Measurements from ENCODE around the gene LRP2BP.
A peak's percentile ranks its signal among the peaks of the same experiment; 100 is the strongest.
"Not testable (repeated sequence)": the region's sequence is repeated elsewhere in the genome, so short reads cannot be mapped to it uniquely, and the experiment has no call there.

Gene LRP2BP

GRCh38 chr4:185394568-185395237, 1.0 kb downstream of the LRP2BP start:
- peak; percentile 17 for DNase-seq

DNA sequence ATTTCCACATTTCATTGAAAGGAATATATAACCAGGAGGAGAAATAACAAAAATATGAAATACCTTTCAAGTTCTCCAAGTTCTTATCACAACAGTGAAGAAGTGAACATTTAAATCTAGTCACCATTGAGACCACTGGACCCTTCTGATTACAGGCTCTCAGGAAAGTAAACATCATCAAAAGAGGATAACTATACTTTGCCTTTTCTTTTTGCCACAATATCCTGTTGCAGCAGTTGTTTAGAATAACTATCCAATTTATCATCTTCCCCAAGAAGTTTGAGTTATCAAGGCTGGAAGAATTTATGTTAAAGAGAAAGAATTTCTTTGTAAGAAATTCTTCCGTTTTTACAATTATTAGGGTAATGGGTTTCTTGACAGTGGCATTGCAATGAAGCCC, 3.6 kb downstream of the LRP2BP start:
- no peak for DNase-seq

GRCh38 chr4:185390941-185391340, 4.8 kb downstream of the LRP2BP start:
- DNase-seq = no peak

- DNase-seq = no peak
These were observed 7.8 kb downstream of the LRP2BP start for GRCh38 chr4:185387957-185388356.

- peak; percentile 53 for DNase-seq
These were observed 10.8 kb downstream of the LRP2BP start for GRCh38 chr4:185384930-185385331.

DNA sequence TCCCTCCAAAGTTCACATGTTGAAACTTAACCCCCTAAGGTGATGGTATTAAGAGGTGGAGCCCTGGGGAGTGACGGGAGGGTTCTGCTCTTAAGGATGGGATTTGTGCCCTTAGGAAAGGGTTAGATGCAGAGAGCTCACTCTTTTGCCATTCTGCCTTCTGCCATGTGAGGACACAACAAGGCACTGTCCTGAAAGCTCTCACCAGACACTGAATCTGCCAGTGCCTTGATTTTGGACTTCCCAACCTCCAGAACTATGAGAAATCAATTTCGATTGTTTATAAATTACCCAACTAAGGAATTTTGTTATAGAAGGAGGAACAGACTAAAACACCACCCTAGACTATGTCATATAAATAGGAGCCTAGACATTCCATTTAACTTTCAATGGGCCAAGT, 11.7 kb downstream of the LRP2BP start:
- DNase-seq = no peak

DNA sequence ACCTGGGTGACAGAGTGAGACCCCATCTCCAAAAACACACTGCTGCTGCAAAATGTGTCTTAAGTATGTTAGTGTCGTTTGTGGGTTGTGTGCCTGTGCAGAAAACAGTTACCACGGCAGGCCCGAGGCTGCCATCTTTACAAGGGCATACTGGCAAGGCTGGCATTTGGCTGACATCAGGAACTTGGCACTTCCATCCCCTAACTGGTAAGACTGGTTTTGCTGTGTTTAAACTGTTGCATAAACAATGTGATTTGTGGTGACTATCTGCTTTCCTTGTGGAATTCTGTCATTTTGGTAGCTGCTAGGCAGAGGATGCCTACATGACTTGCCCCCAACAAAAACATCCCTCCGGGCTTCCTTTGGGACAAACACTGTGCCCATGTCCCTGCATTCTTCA, 12.3 kb downstream of the LRP2BP start:
- DNase-seq = no peak

DNA sequence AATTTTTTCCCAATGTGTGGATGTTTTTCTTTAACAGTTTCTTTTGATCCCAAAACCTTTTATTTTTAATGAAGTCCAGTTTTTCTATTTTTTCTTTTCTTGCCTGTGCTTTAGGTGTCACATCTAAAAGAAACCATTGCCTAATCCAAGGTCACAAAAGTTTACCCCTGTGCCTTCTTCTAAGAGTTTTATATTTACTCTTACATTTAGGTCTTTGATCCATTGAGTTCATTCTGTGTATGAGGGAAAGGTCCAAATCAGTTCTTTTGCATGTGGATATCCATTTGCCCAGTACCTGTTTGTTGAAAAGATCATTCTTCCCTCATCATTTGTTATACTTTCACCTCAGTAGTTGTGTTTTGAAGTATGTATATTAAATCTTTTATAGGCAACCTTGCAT, 13.0 kb downstream of the LRP2BP start:
- no peak for DNase-seq

- no peak for DNase-seq
These were observed 14.2 kb downstream of the LRP2BP start for GRCh38 chr4:185381288-185382196.

- DNase-seq = no peak
These were observed 15.4 kb downstream of the LRP2BP start for GRCh38 chr4:185380320-185380719.

GRCh38 chr4:185379326-185380295, 16.1 kb downstream of the LRP2BP start:
- DNase-seq = no peak

- DNase-seq = no peak
These were observed 17.5 kb downstream of the LRP2BP start for GRCh38 chr4:185378264-185378663.

DNA sequence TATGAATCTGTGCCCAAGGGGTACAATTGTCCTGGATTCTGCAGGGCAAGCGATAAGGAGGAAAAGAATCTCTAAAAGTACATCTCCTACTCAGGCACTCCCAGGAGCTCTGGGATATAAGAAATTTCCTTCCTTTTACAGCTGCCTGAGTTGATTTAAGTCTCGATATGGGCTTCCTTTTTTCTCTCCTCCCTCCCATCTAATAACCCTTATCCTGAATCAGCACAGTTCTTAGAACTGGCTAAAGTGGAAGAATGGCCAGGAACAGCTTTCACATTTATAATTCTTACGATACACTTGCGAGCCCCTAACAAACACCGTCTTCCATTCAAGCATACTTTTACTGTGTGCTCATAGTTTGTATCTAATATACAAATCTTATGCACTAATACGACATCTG, 21.2 kb downstream of the LRP2BP start:
- DNase-seq = no peak

- no peak for DNase-seq
These were observed 21.7 kb downstream of the LRP2BP start for GRCh38 chr4:185374027-185374426.

DNA sequence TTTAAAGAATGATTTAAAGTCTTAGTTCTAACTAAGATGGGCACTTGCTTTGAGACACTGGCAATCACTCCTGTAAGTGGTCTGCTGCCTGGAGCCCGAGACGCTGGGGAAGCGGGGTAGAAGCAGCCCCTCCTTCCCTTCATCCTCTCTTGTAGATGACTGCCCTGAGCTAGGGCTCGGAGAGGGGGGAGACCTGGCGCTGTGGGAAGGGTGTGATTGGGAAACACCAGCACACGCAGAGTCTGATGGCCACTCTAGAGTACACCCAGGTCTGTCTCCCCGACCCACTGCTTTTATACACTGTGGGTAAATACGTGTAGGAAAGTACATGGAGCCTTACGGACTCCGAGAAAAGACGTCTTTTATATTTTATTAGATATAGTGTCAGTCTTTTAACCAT, 24.0 kb downstream of the LRP2BP start:
- no peak for DNase-seq

- DNase-seq = no peak
These were observed 25.3 kb downstream of the LRP2BP start for GRCh38 chr4:185370268-185370949.

DNA sequence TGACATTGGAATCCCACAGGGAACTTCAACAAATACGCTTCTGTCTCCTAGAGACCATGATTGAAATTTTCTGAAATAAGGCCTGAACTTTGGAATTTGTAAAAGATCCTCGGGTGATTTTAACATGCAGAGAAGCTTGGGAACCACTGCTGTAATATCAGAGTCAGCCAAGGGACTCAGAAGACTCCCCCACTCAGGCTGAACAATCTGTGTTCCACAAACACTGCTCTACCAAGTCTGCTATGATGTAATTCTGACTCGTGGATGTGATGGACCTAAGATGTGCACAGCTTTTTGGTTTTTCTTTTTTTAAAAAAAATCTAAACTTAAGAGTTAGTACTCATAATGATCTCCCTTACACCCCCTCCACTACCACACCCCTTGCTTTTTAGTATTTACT, 26.0 kb downstream of the LRP2BP start:
- no peak for DNase-seq

DNA sequence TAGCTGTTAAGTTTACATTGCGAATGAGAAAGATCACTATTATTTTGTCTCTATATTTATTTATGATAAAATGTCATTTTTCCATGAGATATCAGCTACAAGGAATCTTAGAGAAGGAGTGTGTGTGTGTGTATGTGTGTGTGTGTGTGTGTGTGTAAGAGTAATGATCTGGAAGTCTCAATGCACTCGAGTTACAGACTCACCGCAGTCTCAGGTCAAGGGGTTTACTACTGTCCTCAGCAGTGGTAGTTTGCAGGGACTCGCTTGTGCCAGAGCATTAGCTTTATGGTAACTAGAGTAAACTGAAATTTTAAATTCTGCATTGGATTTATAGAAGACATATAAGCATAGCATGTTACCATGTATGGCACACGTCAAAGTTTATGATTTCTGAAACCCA, 30.8 kb downstream of the LRP2BP start:
- DNase-seq = no peak

DNA sequence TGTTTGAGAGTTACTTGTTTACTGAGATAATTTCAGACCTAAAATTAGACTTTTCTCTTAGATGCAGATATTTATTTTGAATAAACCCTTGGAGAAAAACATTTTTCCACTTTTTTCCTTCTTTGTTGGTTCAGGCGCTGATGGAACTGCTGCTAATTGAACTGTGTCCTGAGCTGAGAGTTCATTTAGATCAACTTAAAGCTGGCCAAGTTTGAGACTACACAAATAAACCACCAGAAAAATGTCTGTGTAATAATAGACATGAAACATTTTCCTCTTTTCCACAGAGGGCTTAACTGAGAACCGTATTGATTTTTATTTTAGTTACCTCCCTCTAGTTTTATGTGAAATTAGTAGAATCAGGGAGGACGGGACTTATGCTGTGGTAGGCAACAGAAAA, 32.5 kb downstream of the LRP2BP start:
- no peak for DNase-seq

- DNase-seq = not testable (repeated sequence)
These were observed 33.2 kb downstream of the LRP2BP start for GRCh38 chr4:185362570-185362969.

GRCh38 chr4:185361872-185362271, 33.9 kb downstream of the LRP2BP start:
- DNase-seq = no peak

DNA sequence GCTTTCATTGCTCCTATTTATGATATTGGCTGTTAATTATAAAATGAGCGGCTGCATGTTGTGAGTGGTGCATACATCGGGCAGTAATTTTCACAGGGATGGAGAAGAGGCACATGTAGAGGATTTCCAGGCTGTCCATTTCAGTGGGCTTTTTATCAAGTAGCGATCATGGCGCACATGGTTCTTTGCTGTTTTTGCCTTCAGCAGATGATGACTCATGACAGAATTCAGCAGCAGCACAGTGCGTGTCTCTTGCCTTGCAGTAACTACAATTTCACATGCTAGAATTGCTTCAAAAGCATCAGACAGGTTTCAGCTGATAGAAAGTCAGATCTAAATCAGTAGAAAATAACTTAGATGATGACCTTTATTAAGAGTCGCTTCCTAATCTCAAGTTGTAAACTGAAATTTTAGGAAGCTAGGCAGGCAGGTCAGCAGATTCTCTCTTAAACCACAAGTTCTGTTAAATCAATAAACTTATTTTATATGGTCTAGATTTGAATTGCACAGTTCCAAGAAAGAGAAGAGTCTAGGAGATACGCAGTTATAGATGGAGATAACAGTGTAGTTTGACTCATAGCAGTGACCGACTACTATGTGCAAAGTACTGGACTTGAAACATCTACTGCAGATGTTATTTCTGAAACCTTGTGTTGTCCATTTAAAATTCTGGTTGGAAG, 35.8 kb downstream of the LRP2BP start:
- DNase-seq = no peak

Measured in hematopoietic multipotent progenitor cell treated with erythropoietin and hydrocortisone succinate and interleukin-3 and kit ligand, for 6 days (in vitro differentiated cells).